HEK293 (cell line): ENCODE measurements around the gene CTRB1.

Source experiments
- CTCF ChIP-seq: fragments of 450-650 bp; formaldehyde crosslinking; IDR thresholded peaks from 2 replicates; pipeline ENCODE4 v1.5.1; 2016; ENCODE audit warnings: missing biosample characterization, missing genetic modification characterization
- ZBTB21 ChIP-seq: fragments of 450-650 bp; formaldehyde crosslinking; IDR thresholded peaks from 2 replicates; pipeline ENCODE4 v1.5.1; 2017; ENCODE audit warnings: missing biosample characterization, missing genetic modification characterization
- ZNF292 ChIP-seq: fragments of 450-650 bp; formaldehyde crosslinking; IDR thresholded peaks from 2 replicates; pipeline ENCODE4 v1.5.1; 2016; ENCODE audit warnings: low read depth, missing biosample characterization, missing genetic modification characterization, borderline replicate concordance
- ZNF626 ChIP-seq: fragments of 450-650 bp; sonication (Bioruptor Pico); formaldehyde crosslinking; IDR thresholded peaks from 2 replicates; pipeline ENCODE4 v1.5.1; 2018; ENCODE audit warnings: missing biosample characterization, missing genetic modification characterization, inconsistent platforms

GRCh38 chr16:75219838-75220237, 1.1 kb downstream of the CTRB1 start:
- TF ChIP-seq CTCF (tag by site-specific recombination) (no peak), ZNF626 (no peak), ZNF292 (tag by site-specific recombination) (no peak), ZBTB21 (tag by site-specific recombination) (no peak)
